Naive thymus-derived CD8-positive, alpha-beta T cell (primary cell): ENCODE data around the gene CTXN1. TPM values are rescaled to one million over a fixed set of nuclear protein-coding genes. Genes with fewer than 3 reads are reported as not detected.
"Not testable (repeated sequence)": the region's sequence is repeated elsewhere in the genome, so short reads cannot be mapped to it uniquely, and the experiment has no call there.

Experiments used
- ATAC-seq, 2 donors: fragments of 150-1000 bp; cut with Tn5 transposase in 1 of 2; sonication (Bioruptor Pico), chemical (Tn5 transposase) in 1 of 2; 1 replicate in 1 of 2; 2 replicates in 1 of 2; pipeline ENCODE4 v1.10.0; 2021; ENCODE audit warnings: mild to moderate bottlenecking in 2 of 2, moderate library complexity in 2 of 2
- POLR2A ChIA-PET: fragments of 350-600 bp; sonication (Branson Sonifier 250); formaldehyde crosslinking; loops from one replicate; lab custom pipeline; 2021; ENCODE audit warnings: antibody characterized with exemption; lab: Charles Lee
- DNase-seq, 10 donors: peaks; one replicate each; pipeline versions ENCODE4 v3.0.0 to v3.0.0-alpha.2; 2020 to 2022
- H3K27ac Mint-ChIP-seq, 10 donors: one replicate each; pipeline ENCODE4 v1.8.0; 2020 to 2022; ENCODE audit warnings: mild to moderate bottlenecking in 10 of 10, mixed read lengths in 10 of 10, moderate library complexity in 4 of 10, inconsistent platforms in 1 of 10
- H3K27me3 Mint-ChIP-seq, 5 donors: one replicate each; pipeline ENCODE4 v1.8.0; 2021 to 2022; ENCODE audit warnings: mixed read lengths in 5 of 5
- H3K36me3 Mint-ChIP-seq, 3 donors: one replicate each; pipeline ENCODE4 v1.8.0; 2020 to 2022; ENCODE audit warnings: mixed read lengths in 3 of 3, mild to moderate bottlenecking in 2 of 3, inconsistent platforms in 1 of 3
- H3K4me1 Mint-ChIP-seq, 4 donors: one replicate each; pipeline ENCODE4 v1.8.0; 2021 to 2022; ENCODE audit warnings: mixed read lengths in 4 of 4
- H3K4me3 Mint-ChIP-seq, 10 donors: one replicate each; pipeline ENCODE4 v1.8.0; 2020 to 2022; ENCODE audit warnings: mild to moderate bottlenecking in 10 of 10, mixed read lengths in 10 of 10, moderate library complexity in 6 of 10, inconsistent platforms in 1 of 10
- H3K9me3 Mint-ChIP-seq, 9 donors: one replicate each; pipeline ENCODE4 v1.8.0; 2020 to 2022; ENCODE audit warnings: mixed read lengths in 9 of 9, mild to moderate bottlenecking in 3 of 9, inconsistent platforms in 1 of 9, moderate library complexity in 1 of 9
- polyA plus RNA-seq, 3 donors: library from polyadenylated mRNA; unstranded; fragments of 300-500 nt; fragmentation: Illumina TruSeq; gene quantifications; one replicate each; pipeline ENCODE4 v1.2.3, GENCODE V29; 2021
- total RNA-seq, 8 experiments: library from RNA in 2 of 8; stranded (reverse) in 2 of 8; gene quantifications; one replicate each; pipeline ENCODE4 v1.2.3 and lab custom pipeline; 2021 to 2026

Gene CTXN1
- total and polyA plus RNA-seq, 5 experiments from 2014 or later: not detected

- POLR2A ChIA-PET: interaction anchor here (2.4 to 4.8 kb wide), 3 partner anchors 22 to 73 kb away, joined by 7 to 66 read pairs (median 12); partner anchors contain the start of genes ELAVL1 and SNAPC2
- Mint-ChIP-seq H3K27me3 (no peaks in the 10 kb centered on the region), H3K36me3 (peaks cover 0 to 37% (median 10%) of the 10 kb centered on the region in 3 donors), H3K4me1 (peaks cover 18 to 43% (median 33%) of the 10 kb centered on the region in 4 donors), H3K9me3 (no peaks in the 10 kb centered on the region), H3K27ac (peak overlapping the region in 6 of 10 donors; percentile 14 to 97 (median 60)), H3K4me3 (peak overlapping the region; percentile 60 to 98 (median 94))
- DNase-seq: no peak
- no peak for ATAC-seq
Observed at GRCh38 chr19:7941895-7942596, 16.1 kb upstream of the CTXN1 start.

GRCh38 chr19:7940841-7941240 lies 14.9 kb upstream of the CTXN1 start:
- ATAC-seq: no peak
- Mint-ChIP-seq H3K27me3 (no peaks in the 10 kb centered on the region), H3K9me3 (no peaks in the 10 kb centered on the region), H3K4me3 (peak overlapping the region in 5 of 10 donors; percentile 10 to 73 (median 32)), H3K36me3 (peaks cover 0 to 49% (median 10%) of the 10 kb centered on the region in 3 donors), H3K27ac (peak overlapping the region in 1 of 10 donors; percentile 8), H3K4me1 (peaks cover 18 to 43% (median 33%) of the 10 kb centered on the region in 4 donors)
- DNase-seq: no peak
- POLR2A ChIA-PET: no interaction called here

GRCh38 chr19:7934766-7935165 lies 8.8 kb upstream of the CTXN1 start:
- ATAC-seq (no peak), DNase-seq (peak in 1 of 10 donors; percentile 59)
- POLR2A ChIA-PET: no interaction called here
- Mint-ChIP-seq H3K4me1 (peaks cover 2 to 11% (median 4%) of the 10 kb centered on the region in 4 donors), H3K9me3 (no peaks in the 10 kb centered on the region), H3K4me3 (no peak overlapping the region), H3K36me3 (peaks cover 0 to 65% (median 12%) of the 10 kb centered on the region in 3 donors), H3K27ac (no peak overlapping the region), H3K27me3 (no peaks in the 10 kb centered on the region)

- Mint-ChIP-seq H3K4me1 (peaks cover 4 to 16% (median 8%) of the 10 kb centered on the region in 4 donors), H3K27ac (no peak overlapping the region), H3K4me3 (no peak overlapping the region), H3K9me3 (no peaks in the 10 kb centered on the region), H3K27me3 (no peaks in the 10 kb centered on the region), H3K36me3 (peaks cover 0 to 58% (median 12%) of the 10 kb centered on the region in 3 donors)
- ATAC-seq (no peak), DNase-seq (peak in 1 of 10 donors; percentile 54)
- POLR2A ChIA-PET: no interaction called here
Observed at GRCh38 chr19:7933828-7934725, 8.1 kb upstream of the CTXN1 start.

GRCh38 chr19:7933411-7933810 lies 7.5 kb upstream of the CTXN1 start:
- peak overlapping the region in 1 of 10 donors; percentile 29 for H3K27ac Mint-ChIP-seq
- no peaks in the 10 kb centered on the region for H3K9me3 Mint-ChIP-seq
- POLR2A ChIA-PET: no interaction called here
- no peak for DNase-seq
- no peak for ATAC-seq
- no peak overlapping the region for H3K4me3 Mint-ChIP-seq
- peaks cover 4 to 16% (median 7%) of the 10 kb centered on the region in 4 donors for H3K4me1 Mint-ChIP-seq
- peaks cover 0 to 52% (median 9%) of the 10 kb centered on the region in 3 donors for H3K36me3 Mint-ChIP-seq
- no peaks in the 10 kb centered on the region for H3K27me3 Mint-ChIP-seq

GRCh38 chr19:7932930-7933300 lies 7.0 kb upstream of the CTXN1 start:
- H3K27me3 Mint-ChIP-seq: no peaks in the 10 kb centered on the region
- no peaks in the 10 kb centered on the region for H3K9me3 Mint-ChIP-seq
- no peak for ATAC-seq
- H3K4me1 Mint-ChIP-seq: peaks cover 4 to 19% (median 7%) of the 10 kb centered on the region in 4 donors
- POLR2A ChIA-PET: no interaction called here
- DNase-seq: no peak
- H3K36me3 Mint-ChIP-seq: peaks cover 0 to 49% (median 9%) of the 10 kb centered on the region in 3 donors
- H3K27ac Mint-ChIP-seq: peak overlapping the region in 1 of 10 donors; percentile 29
- H3K4me3 Mint-ChIP-seq: no peak overlapping the region

GRCh38 chr19:7932276-7932929 lies 6.5 kb upstream of the CTXN1 start:
- no peaks in the 10 kb centered on the region for H3K9me3 Mint-ChIP-seq
- H3K4me3 Mint-ChIP-seq: no peak overlapping the region
- peaks cover 0 to 44% (median 9%) of the 10 kb centered on the region in 3 donors for H3K36me3 Mint-ChIP-seq
- no peak for DNase-seq
- H3K27me3 Mint-ChIP-seq: no peaks in the 10 kb centered on the region
- no peak for ATAC-seq
- POLR2A ChIA-PET: interaction anchor here (4.4 kb wide), 1 partner anchor 12 kb away, joined by 21 read pairs; the partner anchor contains the start of gene TIMM44
- H3K4me1 Mint-ChIP-seq: peaks cover 4 to 20% (median 7%) of the 10 kb centered on the region in 4 donors
- H3K27ac Mint-ChIP-seq: no peak overlapping the region

- H3K36me3 Mint-ChIP-seq: peaks cover 0 to 38% (median 9%) of the 10 kb centered on the region in 3 donors
- ATAC-seq: no peak
Observed at GRCh38 chr19:7931221-7932061, 5.5 kb upstream of the CTXN1 start.

GRCh38 chr19:7930765-7931164 lies 4.8 kb upstream of the CTXN1 start:
- DNase-seq: no peak
- Mint-ChIP-seq H3K4me3 (no peak overlapping the region), H3K27me3 (no peaks in the 10 kb centered on the region), H3K36me3 (peaks cover 0 to 31% (median 8%) of the 10 kb centered on the region in 3 donors), H3K27ac (no peak overlapping the region), H3K4me1 (peaks cover 7 to 25% (median 12%) of the 10 kb centered on the region in 4 donors), H3K9me3 (no peaks in the 10 kb centered on the region)
- ATAC-seq: no peak
- POLR2A ChIA-PET: interaction anchor here (4.4 kb wide), 1 partner anchor 13 kb away, joined by 21 read pairs; the partner anchor contains the start of gene TIMM44

More at GRCh38 chr19:7931221-7932061, 5.5 kb upstream of the CTXN1 start:
- no peak overlapping the region for H3K4me3 Mint-ChIP-seq
- H3K27ac Mint-ChIP-seq: peak overlapping the region in 1 of 10 donors; percentile 40
- POLR2A ChIA-PET: interaction anchor here (4.4 kb wide), 1 partner anchor 12 kb away, joined by 21 read pairs; the partner anchor contains the start of gene TIMM44
- H3K4me1 Mint-ChIP-seq: peaks cover 5 to 23% (median 10%) of the 10 kb centered on the region in 4 donors
- DNase-seq: no peak
- no peaks in the 10 kb centered on the region for H3K27me3 Mint-ChIP-seq
- H3K9me3 Mint-ChIP-seq: no peaks in the 10 kb centered on the region

GRCh38 chr19:7930030-7930429 lies 4.1 kb upstream of the CTXN1 start:
- H3K4me3 Mint-ChIP-seq, DNase-seq, H3K9me3 Mint-ChIP-seq, H3K27me3 Mint-ChIP-seq, ATAC-seq: not testable (repeated sequence)
- H3K4me1 Mint-ChIP-seq: peaks cover 9 to 24% (median 13%) of the 10 kb centered on the region in 4 donors
- peak overlapping the region in 3 of 10 donors; percentile 66 to 88 (median 79) for H3K27ac Mint-ChIP-seq
- POLR2A ChIA-PET: interaction anchor here (2.0 to 4.4 kb wide), 2 partner anchors 9 to 14 kb away, joined by 5 to 21 read pairs; partner anchors contain the start of genes SNAPC2 and TIMM44
- peaks cover 0 to 23% (median 4%) of the 10 kb centered on the region in 3 donors for H3K36me3 Mint-ChIP-seq
